Activated CD4-positive, alpha-beta T cell treated with anti-CD3 and anti-CD28 coated beads, Interleukin-2, amount 50 U/mL, for 24 hours (primary cell): Measurements from ENCODE around the gene AJM1.
A peak's percentile ranks its signal among the peaks of the same experiment; 100 is the strongest.
"Not testable (repeated sequence)": the region's sequence is repeated elsewhere in the genome, so short reads cannot be mapped to it uniquely, and the experiment has no call there.

ENCODE experiments used
- DNase-seq, 2 donors: peaks; one replicate each; pipeline ENCODE4 v3.0.0-alpha.2; 2020; ENCODE audit warnings: low read depth in 1 of 2, low spot score in 1 of 2

AJM1 gene

DNA sequence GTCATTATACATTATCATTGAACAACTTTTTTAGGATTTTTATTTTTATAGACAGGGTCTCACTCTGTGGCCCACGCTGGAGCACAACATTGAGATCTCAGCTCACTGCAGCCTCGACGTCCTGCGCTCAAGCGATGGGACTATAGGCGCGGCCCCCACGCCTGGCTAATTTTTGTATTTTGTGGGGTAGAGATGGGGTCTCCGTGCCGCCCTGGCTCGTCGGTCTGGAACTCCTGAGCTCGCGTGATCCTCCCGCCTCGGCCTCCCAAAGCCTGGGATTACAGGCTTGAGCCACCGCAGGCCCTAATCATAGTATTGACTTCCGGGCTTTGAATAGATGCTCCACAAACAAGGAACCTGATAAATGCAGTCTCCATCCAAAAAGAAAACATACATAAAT is 25.2 kb downstream of the AJM1 start:
- DNase-seq = no peak

DNA sequence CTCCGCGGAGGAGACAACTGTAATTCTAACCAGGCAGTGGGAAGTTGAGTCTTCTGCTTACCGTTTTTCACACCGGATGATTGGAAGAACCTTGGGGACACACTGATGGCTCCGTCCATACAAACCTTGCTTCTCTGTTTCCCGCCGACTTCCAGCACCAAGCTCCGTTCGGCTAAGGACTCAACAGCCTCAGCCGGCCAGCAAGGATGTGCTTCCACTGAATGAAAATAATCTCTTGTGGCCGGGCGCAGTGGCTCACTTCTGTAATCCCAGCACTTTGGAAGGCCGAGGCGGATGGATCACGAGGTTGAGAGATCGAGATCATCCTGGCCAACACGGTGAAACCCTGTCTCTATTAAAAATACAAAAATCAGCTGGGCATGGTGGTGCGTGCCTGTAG is 25.6 kb downstream of the AJM1 start:
- no peak for DNase-seq

DNA sequence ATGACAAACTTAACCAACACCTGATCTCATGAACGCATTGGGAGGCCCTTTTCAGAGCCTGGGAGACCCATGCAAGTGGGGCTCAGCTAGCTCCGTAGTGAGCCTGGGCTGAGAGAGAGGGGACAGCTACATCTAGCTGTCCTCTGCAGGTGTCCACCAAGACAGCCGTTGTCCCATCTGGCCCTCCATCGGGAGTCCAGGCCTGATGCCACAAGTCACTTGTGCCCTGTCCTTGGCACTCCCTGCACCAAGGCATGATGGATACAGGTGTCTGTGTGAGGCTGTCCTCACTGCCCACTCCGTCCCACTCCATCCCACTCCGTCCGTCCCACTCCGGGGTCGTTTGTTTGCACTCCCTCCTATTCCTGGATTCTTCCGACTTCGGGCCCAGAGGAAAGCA is 26.4 kb downstream of the AJM1 start:
- DNase-seq = no peak

DNA sequence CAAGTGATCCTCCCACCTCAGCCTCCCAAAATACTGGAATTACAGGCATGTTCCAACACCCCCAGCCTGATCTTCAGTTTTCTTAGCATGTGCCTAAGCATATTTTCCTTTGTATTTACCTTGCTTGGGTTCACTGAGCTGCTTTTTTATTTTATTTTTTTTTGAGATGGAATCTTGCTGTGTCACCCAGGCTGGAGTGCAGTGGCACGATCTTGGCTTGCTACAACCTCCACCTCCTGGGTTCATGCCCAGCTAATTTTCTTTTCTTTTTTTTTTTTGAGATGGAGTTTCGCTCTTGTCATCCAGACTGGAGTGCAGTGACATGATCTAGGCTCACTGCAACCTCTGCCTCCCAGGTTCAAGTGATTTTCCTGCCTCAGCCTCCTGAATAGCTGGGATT is 27.3 kb downstream of the AJM1 start:
- not testable (repeated sequence) for DNase-seq

DNA sequence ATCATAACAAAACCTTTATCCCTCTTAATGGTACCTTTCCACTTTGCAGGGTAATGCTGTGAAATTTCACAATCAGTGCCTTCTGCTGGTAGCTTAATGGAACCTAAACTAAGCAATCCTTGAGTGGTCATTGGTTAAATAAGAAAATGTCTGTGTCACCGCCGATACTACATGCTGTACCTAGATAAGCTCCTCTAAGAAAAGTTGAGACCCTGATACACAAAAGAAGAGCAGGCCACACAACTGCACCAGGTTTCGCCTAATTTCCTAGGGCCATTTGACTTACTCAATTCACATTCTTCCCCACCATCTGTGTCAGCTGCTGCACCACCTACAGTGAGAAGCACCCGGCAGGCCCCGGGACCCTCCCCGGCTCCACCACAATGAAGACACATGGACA is 32.9 kb downstream of the AJM1 start:
- no peak for DNase-seq

DNA sequence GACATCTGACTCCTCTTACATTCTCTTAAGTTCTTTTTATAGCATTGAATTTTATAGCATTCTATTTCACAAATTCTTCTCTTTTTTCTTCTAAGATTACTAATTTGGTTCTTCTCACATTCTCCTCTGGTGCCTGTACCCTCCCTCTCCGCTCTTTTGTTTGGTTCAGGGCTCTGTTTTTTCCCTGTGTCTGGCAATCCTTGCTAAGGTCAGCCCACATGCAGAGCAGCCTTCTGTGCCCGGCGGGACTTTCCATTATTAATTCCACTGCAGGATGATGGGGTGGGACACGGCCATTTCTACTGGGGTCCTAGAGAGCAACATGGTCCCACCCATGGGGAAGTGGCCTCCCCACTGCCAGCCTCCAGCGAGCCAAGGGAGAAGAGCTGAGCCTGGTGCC is 34.2 kb downstream of the AJM1 start:
- DNase-seq = no peak

DNA sequence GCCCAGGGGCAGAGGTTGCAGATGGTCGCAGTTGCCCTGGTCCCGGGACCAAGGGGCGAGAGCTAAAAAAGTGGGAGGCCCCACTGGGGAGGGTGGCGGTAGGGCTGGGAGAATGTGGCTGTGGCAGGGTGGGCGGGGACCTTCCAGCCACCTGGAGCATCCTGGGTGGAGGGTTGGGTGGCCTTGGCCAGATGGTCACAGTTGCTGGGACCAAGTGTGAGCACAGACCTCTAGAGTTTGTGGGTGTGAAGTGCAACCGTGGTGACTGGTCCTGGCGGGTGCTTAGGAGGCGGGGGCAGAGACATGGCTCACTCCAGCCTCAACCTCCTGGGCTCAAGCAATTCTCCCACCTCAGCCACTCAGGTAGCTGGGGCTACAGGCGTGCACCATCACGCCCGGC is 38.4 kb downstream of the AJM1 start:
- no peak for DNase-seq

DNA sequence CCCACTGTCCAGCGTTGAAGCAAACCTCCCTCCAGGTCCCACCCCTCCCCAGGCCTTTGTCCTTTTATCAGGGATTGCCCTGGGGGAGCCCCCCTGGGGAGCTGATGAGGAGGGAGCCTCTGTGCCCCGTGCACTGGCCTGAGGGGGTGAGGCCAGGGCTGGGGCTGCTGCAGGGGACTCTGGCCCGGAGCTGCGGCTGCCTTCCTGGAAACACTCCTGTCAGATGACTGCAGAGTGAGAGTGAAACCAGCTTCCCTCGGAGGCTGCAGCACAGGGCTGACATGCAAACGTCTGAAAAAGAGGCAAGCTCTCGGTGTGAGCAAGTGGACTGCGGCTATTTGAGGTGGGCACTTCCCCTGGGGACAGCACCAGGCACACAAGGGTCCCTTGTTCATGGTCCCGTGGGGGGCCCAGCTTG is 39.4 kb downstream of the AJM1 start:
- DNase-seq = peak; percentile 24 to 53

DNA sequence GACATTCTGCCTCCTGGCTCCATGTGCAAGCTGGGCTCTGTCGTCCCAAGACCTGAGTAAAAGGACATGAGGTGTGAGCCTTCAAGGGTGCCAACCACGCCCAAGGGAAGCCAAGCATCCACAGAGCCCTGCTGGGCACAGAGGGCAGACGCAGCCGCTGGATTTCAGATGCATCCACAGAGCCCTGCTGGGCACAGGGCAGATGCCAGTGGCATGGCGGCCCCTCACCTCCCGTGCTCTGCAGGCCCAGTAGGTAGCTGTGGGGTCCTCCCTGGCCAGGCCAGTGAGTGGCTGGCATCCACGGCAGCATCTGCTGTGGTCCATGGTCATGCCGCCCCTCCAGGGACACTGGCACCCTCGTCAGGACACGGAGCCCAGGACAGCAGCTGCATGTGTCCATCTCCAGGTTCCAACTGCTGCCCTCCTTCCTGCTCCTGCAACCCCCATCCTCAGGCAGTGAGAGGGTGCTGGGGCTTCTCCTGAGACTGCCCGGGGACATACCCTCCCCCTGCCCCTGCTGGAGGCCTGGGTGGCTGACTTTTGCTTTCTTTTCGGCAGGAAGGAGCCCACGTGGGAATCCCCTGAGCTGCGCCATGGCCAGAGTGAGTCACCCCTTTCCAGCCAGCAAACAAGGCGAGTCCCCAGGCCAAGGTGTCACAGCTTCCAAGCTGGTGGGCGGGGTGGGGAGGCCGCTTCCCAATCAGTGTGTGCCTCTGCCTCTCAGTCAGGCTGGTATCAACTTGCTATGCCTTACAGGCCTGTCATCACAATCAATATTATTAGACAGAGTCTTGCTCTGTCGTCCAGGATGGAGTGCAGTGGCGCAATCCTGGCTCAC is 40.0 kb downstream of the AJM1 start:
- DNase-seq = peak; percentile 81 to 91

DNA sequence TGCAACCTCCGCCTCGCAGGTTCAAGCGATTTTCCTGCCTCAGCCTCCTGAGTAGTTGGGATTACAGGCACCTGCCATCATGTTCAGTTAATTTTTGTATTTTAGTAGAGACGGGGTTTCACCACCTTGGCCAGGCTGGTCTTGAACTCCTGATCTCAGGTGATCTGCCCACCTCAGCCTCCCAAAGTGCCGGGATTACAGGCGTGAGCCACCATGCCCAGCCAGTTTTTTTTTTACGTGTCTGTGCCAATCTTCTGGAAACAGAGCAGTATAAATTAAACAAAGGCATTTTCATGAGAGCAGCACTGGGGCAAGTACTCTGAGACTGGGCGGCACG is 40.6 kb downstream of the AJM1 start:
- not testable (repeated sequence) for DNase-seq

DNA sequence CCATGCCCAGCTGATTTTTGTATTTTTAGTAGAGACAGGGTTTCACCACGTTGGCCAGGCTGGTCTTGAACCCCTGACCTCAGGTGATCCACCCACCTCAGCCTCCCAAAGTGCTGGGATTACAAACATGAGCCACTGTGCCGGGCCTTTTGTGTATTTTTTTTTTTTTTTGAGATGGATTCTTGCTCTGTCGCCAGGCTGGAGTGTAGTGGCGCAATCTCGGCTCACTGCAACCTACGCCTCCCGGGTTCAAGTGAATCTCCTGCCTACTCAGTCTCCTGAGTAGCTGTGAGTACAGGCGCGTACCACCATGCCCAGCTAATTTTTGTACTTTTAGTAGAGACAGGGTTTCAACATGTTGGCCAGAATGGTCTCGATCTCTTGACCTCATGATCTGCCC is 41.4 kb downstream of the AJM1 start:
- not testable (repeated sequence) for DNase-seq

DNA sequence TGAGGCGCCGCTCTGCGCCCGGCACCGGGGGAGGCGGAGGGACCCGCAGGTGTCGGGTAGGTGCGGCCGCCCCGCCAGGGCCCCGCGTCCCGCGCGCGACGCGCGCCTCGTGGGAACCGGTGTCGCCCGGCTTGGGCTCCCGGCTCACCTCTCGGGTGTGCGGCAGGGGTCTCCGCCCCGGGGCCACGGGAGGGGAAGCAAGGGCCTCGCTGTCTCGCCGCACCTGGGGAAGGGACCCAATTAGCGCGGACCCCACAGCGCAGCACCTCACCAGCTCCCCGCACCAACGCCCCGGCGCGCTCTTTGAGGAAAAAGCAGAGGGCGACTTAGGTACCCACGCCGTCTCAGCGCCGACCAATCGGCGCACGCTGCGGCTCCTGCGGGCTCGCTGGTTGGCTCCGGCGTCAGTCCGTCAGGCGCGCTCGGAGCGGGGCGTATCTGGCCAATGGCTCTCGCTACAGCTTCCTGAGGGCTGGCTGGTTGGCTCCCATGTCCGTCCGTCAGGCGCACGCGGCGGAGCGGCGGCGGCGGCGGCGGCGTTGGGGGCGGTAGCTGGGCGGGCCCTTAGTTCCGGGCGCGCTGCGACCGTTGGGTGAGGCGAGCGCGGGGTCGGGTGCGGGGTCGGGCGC is 43.8 kb downstream of the AJM1 start, which contains the start of gene TRAF2:
TRAF2 (plus strand) TSS at position 567 of the 629 bp plus-strand sequence. CDS start 12,225 bp downstream, outside the sequence.
- peak; percentile 92 for DNase-seq

DNA sequence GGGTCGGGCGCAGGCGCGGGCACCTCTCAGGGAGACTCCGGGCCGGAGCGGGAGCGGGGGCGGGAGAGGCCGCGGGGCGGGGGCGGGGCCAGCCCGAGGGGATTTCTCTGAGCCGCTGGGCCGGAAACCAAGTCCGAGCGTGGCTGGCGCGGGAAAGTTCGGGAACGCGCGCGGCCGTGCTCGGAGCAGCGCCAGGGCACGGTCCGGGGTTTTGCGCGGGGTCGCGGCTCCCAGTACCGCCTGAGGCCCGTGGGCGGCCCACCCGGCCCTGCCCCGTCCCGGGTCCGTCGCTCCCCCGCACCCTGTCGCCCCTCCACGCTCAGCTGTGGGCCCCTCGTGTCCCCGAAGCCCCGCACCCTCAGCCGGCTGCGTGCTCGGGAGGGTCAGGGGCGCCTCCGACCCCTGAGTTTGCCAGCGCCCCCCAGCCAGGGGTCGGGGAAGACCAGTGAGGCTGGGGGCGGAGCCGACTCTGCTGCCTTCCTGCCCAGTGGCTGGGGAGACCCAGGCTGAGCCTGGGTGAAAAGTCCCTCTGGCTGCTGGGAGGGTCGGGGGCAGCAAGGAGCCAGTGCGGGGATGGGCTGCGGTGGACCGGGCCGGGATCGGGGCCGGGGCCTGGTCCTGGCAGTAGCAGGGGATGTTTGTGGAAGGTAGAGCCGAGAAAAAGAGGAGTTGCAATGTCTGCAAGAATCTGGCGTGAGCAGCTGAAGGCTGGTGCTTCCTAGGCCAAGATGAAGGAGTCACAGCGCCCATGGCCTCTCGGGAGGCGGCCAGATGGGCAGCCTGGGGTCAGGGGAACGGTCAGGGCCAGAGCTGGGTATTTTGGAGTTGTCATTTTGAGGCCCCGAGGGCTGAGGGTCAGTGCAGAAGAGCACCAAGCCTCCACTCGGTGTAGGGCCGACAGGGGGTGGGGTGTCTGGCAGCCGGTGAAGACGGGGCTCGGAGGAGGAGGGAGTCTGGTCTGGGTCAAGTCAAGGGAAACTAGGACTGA is 44.6 kb downstream of the AJM1 start:
- DNase-seq = peak in 1 of 2 donors; percentile 13

DNA sequence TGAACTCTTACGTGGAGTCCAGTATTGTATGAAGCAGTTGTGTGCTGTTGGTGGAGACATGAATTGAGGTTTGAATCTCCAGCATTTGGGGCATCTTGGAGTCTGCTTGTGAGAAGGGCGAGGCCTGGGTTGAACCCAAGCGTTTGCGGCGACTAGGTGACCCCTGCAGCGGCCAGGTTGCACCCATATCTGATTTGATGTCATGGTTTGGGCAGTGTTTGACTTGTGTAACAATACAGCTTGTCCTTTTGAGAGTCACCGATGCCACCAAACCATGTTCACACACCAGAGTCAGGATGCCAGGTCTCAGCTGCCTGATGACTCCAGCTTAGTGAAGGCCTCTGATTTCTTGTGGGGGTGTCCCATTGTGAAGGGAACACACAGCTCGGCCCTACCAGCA is 46.2 kb downstream of the AJM1 start:
- no peak for DNase-seq

DNA sequence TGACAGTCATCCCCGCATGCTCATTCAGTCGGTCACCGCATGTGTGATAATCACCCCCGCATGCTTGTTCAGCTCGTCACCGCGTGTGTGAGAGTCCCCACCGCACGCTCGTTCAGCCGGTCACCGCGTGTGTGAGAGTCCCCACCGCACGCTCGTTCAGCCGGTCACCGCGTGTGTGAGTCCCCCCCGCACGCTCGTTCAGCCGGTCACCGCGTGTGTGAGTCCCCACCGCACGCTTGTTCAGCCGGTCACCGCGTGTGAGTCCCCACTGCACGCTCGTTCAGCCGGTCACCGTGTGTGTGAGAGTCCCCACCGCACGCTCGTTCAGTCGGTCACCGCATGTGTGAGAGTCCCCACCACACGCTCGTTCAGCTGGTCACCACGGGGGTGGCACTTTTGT is 47.6 kb downstream of the AJM1 start:
- no peak for DNase-seq

DNA sequence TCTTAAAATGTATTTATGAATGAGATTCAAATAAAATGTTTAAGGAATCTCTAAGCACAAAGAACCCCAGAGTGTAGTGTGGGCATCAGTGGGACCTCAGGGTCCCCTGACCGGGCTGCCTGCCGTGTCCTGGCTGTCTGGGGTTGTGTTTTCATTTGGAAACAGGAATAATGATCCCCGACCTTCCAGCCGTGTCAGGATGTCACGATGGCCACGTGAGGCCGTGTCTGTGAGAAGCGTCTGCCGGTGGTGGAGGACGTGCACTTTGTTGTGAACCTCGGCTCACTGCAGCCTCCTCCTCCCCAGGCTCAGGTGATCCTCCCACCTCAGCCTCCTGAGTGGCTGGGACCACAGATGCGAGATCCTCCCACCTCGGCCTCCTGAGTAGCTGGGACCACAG is 48.4 kb downstream of the AJM1 start:
- no peak for DNase-seq
